Measurements from ENCODE around the gene ZNF254. TPM values are rescaled to one million over a fixed set of nuclear protein-coding genes. Genes with fewer than 3 reads are reported as not detected.

ZNF254 gene
- total RNA-seq, 2 experiments from 2014 or later, result 13.0 to 13.1 TPM

GRCh38 chr19:24142771-24143170 is 55.8 kb downstream of the ZNF254 start:
- no peak for DNase-seq
- Mint-ChIP-seq H3K27me3 (ENCODE audit: low read depth) (no peaks in the 10 kb centered on the region), H3K4me3 (no peak overlapping the region), H3K9me3 (ENCODE audit: insufficient read depth) (peaks cover 52% of the 10 kb centered on the region), H3K36me3 (ENCODE audit: low read depth) (peaks cover 18% of the 10 kb centered on the region), H3K4me1 (ENCODE audit: low read depth) (no peaks in the 10 kb centered on the region), H3K27ac (no peak overlapping the region)
- ChIA-PET CTCF (no interaction called here), POLR2A (no interaction called here)
- ATAC-seq, result no peak

GRCh38 chr19:24159707-24160106 is 72.7 kb downstream of the ZNF254 start:
- DNase-seq (no peak), ATAC-seq (no peak)
- Mint-ChIP-seq H3K27ac (no peak overlapping the region), H3K36me3 (ENCODE audit: low read depth) (no peaks in the 10 kb centered on the region), H3K4me1 (ENCODE audit: low read depth) (no peaks in the 10 kb centered on the region), H3K9me3 (ENCODE audit: insufficient read depth) (peaks cover 28% of the 10 kb centered on the region), H3K27me3 (ENCODE audit: low read depth) (no peaks in the 10 kb centered on the region), H3K4me3 (no peak overlapping the region)
- ChIA-PET POLR2A (no interaction called here), CTCF (no interaction called here)

- ChIA-PET POLR2A (no interaction called here), CTCF (no interaction called here)
- DNase-seq (no peak), ATAC-seq (no peak)
- no peaks in the 10 kb centered on the region for H3K4me1 Mint-ChIP-seq (ENCODE audit: low read depth)
- H3K9me3 Mint-ChIP-seq (ENCODE audit: insufficient read depth), result peaks cover 42% of the 10 kb centered on the region
- H3K27ac Mint-ChIP-seq, result no peak overlapping the region
- no peaks in the 10 kb centered on the region for H3K27me3 Mint-ChIP-seq (ENCODE audit: low read depth)
- no peak overlapping the region for H3K4me3 Mint-ChIP-seq
- H3K36me3 Mint-ChIP-seq (ENCODE audit: low read depth), result no peaks in the 10 kb centered on the region
These were observed 79.1 kb downstream of the ZNF254 start for GRCh38 chr19:24166055-24166454.

DNA sequence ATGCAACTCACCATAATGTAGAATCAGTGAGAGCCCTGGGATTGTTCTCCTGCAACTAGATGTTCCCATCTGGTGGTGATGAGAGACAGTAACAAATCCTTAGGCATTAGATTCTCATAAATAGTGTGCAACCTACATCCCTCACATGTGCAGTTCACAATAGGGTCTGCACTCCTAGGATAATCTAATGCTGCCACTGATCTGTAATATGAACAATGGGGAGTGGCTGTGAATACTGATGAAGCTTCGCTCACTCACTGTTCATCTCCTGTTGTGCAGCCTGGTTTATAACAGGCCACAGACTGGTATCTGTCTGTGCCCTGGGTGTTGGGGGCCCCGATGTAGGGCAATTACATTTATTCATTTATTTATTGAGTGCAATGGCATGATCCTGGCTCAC is 86.9 kb downstream of the ZNF254 start:
- DNase-seq (no peak), ATAC-seq (no peak)
- H3K27me3 Mint-ChIP-seq (ENCODE audit: low read depth), result no peaks in the 10 kb centered on the region
- H3K4me3 Mint-ChIP-seq, result no peak overlapping the region
- H3K9me3 Mint-ChIP-seq (ENCODE audit: insufficient read depth), result peaks cover 22% of the 10 kb centered on the region
- POLR2A ChIA-PET, result no interaction called here
- H3K36me3 Mint-ChIP-seq (ENCODE audit: low read depth), result no peaks in the 10 kb centered on the region
- CTCF ChIA-PET, result no interaction called here
- no peak overlapping the region for H3K27ac Mint-ChIP-seq
- no peaks in the 10 kb centered on the region for H3K4me1 Mint-ChIP-seq (ENCODE audit: low read depth)

DNA sequence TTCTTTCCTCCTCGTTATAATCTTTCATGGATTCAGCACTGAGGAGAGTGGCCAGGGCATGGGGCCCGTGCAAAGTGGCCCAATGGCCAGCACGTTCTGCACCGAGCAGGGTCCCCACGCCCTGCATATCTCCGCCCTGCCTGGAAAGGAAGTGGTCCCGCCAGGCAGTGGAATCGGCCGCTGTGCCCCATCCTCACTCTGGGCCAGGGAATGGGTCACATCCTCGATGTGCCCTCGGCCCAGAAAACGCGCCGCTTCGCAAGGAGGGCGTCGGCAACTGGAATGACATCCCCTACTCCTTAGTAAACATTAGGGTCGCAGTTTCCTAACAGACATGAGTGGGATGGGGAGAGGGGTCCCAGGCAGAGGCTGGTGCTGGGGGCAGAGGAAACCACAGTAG is 90.7 kb downstream of the ZNF254 start:
- Mint-ChIP-seq H3K27ac (no peak overlapping the region), H3K4me3 (no peak overlapping the region), H3K36me3 (ENCODE audit: low read depth) (no peaks in the 10 kb centered on the region), H3K9me3 (ENCODE audit: insufficient read depth) (peaks cover 5% of the 10 kb centered on the region), H3K4me1 (ENCODE audit: low read depth) (no peaks in the 10 kb centered on the region), H3K27me3 (ENCODE audit: low read depth) (no peaks in the 10 kb centered on the region)
- DNase-seq, result no peak
- ChIA-PET CTCF (no interaction called here), POLR2A (no interaction called here)
- no peak for ATAC-seq

- no peaks in the 10 kb centered on the region for H3K36me3 Mint-ChIP-seq (ENCODE audit: low read depth)
- ChIA-PET CTCF (no interaction called here), POLR2A (no interaction called here)
- no peak overlapping the region for H3K4me3 Mint-ChIP-seq
- no peak overlapping the region for H3K27ac Mint-ChIP-seq
- DNase-seq, result no peak
- no peaks in the 10 kb centered on the region for H3K27me3 Mint-ChIP-seq (ENCODE audit: low read depth)
- H3K4me1 Mint-ChIP-seq (ENCODE audit: low read depth), result no peaks in the 10 kb centered on the region
- H3K9me3 Mint-ChIP-seq (ENCODE audit: insufficient read depth), result peaks cover 4% of the 10 kb centered on the region
- no peak for ATAC-seq
These were observed 91.2 kb downstream of the ZNF254 start for GRCh38 chr19:24178207-24178606.

Other genes with a start within 250 kb of the ZNF254 start
- 10 to 100 TPM; 16.6 to 16.7 TPM for gene ZNF726, start 172.3 kb upstream of the ZNF254 start, total RNA-seq

Measured in activated CD8-positive, alpha-beta T cell treated with anti-CD3 and anti-CD28 coated beads, Interleukin-2, amount 10 ng/mL, durations not matched to agents 7 days and 5 days (primary cell).